Liver (tissue), 3 donors: ENCODE measurements around the gene RAB3C.
"Not testable (repeated sequence)": the region's sequence is repeated elsewhere in the genome, so short reads cannot be mapped to it uniquely, and the experiment has no call there.

Experiments
- CTCF ChIP-seq: fragments of 150-350 bp; IDR thresholded peaks from 2 replicates; pipeline ENCODE4 v1.5.1; 2017; ENCODE audit warnings: improper control_type of control experiment, low read depth, low read length; ENCODE audit not compliant: missing input control
- GABPA ChIP-seq, 2 donors: IDR thresholded peaks in 1 of 2; conservative IDR thresholded peaks in 1 of 2; 2 replicates each; pipeline ENCODE4 v1.6.1; 2016; ENCODE audit warnings: antibody characterized with exemption in 2 of 2, mild to moderate bottlenecking in 1 of 2, moderate library complexity in 1 of 2
- TAF1 ChIP-seq: conservative IDR thresholded peaks from 2 replicates; pipeline ENCODE4 v1.6.1; 2016; ENCODE audit warnings: antibody characterized with exemption, mild to moderate bottlenecking
- donor health status: healthy.
- donor health status: healthy.

- not testable (repeated sequence) for TF ChIP-seq TAF1; CTCF; GABPA (IDR thresholded peaks at IDR 0.05 in 1 of 2, conservative IDR thresholded peaks at IDR 0.05 in 1 of 2)
Observed at GRCh38 chr5:58600613-58601012, 17.7 kb downstream of the RAB3C start.
